Germinal center (tissue), 1 donor: ENCODE results near the gene PRKAA1.

ENCODE experiments used
- DNase-seq: peaks from one replicate; pipeline ENCODE4 v3.0.0; 2012; ENCODE audit warnings: mixed read lengths, low spot score

The PRKAA1 gene

GRCh38 chr5:40798012-40798800 is at the start of gene PRKAA1:
Gene PRKAA1, minus strand, starts transcription at chr5:40798374. Its CDS starts 185 bp downstream, at chr5:40798189.
- DNase-seq: peak; percentile 89

- DNase-seq: no peak
Measured at GRCh38 chr5:40847525-40847924, 49.4 kb upstream of the PRKAA1 start.

DNA sequence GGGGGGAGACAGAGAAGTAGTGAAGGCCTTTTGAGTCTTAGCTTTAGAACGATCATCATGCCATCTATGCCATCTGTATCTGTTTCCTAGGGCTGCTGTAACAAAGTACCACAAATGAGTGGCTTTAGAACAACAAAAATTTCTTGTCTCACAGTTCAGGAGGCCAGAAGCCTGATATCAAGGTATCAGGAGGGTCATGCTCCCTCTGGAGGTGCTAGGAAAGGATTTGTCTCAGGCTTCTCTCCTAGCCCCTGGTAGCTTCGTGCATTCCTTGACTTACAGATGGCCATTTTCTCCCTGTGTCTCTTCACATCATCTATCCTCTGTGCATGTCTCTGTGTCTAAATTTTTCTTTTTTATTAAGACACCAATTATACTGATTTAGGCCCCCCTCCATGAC is 48.2 kb upstream of the PRKAA1 start:
- DNase-seq: no peak

DNA sequence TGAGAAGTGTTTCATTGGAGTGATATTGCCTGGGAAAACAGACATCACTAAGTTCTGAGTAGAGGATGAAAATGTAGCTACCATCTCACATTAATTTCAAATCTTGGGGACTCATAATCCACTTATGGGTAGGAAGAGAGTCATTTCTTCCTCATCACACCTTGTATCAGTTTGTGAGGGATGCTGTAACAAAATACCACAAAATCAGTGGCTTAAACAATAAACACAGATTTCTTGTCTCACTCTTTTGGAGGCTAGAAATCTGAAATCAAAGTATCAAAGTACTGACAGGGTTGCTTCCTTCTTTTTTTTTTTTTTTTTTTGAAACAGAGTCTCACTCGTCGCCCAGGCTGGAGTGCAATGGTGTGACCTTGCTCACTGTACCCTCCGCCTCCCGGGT is 46.4 kb upstream of the PRKAA1 start:
- DNase-seq: no peak

DNA sequence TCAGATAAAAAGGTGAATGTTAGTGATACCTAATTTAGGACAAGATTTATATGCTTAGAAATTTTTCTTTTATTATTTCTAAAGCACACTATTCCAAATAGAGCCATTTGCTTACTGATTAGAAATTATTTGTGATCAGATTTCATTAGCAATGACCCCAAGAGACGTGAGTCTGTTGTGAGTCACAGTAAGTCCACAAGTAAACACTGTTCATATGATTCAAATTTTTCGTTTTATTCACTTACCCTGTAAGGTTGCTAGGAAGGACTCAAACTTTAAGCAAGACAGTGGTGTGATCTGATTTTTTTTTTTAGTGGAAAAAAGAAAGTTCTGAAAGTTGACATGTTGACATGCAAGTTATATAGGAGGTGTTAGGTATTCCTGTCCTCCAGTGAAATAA is 44.2 kb upstream of the PRKAA1 start:
- no peak for DNase-seq

- DNase-seq: no peak
Measured at GRCh38 chr5:40841068-40841805, 43.1 kb upstream of the PRKAA1 start, which contains the start of gene CARD6. Gene CARD6, plus strand, starts transcription at chr5:40841367. Its CDS starts 16 bp downstream, at chr5:40841383.

GRCh38 chr5:40838086-40838485 is 39.9 kb upstream of the PRKAA1 start:
- no peak for DNase-seq

DNA sequence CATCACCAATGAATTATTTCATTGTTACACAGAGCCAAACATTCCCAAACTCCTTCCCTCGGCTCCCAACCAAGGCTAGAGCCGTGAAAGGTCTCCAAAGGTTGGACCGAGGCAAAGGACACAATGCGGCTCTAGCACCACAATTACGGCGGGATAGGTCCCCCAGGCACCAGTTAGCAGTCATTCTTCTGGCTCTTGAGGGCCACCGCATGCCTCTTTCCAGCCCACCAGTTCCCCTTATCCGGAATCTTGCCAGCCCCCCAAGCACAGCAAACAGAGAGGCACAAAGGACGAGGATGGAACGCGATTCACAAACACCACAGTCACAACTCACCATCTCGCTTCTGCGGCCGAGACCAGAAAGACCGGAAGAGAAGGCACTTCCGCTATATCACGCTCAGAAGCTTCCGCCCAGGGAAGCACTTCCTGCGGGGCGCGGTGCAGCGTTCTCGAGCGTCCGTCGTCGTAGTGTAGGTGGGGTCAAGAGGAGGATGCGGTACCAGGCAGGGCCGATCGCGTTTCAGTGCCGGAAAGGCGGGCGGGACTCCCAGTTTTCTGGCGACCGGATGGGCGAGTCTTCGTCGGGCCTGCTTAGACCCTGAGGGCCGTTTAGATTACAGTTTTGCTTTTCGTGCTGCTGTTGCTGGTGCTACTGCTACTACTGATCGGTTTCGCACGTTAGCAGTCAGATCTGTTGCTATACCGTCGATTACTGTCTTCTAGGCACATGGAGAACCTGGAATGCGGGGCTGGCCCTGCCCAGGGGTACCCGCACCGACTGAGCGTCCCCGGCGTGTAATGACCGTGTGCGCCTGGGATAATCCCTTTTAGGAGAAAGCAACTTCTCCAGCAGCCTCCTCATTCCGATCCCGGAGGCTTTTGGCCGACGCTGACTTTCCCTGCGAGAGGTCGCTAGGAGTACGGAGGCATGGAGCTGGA is 36.9 kb upstream of the PRKAA1 start, which contains the start of gene RPL37:
RPL37 (minus strand) TSS at position 374 of the 939 bp plus-strand sequence; CDS start at position 337, 37 bp downstream.
- peak; percentile 92 for DNase-seq

DNA sequence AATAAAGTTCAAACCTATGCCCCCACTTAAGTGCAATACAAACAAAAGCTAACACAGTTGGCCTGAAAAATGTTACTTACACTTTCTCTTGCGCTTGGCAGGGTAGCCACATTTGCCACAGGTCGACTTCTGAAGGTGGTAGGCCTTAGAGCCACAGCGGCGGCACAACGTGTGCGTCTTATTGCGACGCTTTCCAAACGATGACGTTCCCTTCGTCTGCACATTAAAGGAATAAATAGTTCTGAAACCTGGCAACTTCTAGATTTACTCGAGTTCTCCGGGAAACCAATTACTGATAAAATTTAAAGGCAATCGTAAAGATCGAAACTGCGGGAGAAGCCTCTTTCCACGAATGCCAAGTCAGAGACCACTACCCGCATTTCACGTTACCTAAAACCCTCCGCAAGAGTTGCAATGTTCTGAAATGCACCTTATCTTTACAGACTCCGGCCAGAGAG is 36.2 kb upstream of the PRKAA1 start:
- peak; percentile 10 for DNase-seq

- DNase-seq: no peak
Measured at GRCh38 chr5:40833712-40834229, 35.6 kb upstream of the PRKAA1 start.

DNA sequence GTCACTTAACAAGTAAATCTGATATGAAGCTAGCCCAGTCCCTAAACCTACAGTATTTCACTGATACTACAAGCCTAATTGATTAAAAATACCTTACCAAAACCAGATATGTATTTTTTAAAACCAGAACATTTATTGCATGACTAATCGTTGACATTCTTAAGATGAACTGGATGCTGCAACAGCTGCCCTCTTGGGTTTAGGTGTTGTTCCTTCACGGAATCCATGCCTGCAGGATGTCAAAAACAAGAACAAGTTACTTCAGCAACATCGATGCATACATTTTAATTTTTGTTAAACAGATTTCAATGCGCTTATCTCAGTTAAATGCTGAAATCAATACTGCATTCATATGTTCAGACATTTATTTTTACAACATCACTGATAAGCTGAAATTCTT is 34.2 kb upstream of the PRKAA1 start:
- no peak for DNase-seq

DNA sequence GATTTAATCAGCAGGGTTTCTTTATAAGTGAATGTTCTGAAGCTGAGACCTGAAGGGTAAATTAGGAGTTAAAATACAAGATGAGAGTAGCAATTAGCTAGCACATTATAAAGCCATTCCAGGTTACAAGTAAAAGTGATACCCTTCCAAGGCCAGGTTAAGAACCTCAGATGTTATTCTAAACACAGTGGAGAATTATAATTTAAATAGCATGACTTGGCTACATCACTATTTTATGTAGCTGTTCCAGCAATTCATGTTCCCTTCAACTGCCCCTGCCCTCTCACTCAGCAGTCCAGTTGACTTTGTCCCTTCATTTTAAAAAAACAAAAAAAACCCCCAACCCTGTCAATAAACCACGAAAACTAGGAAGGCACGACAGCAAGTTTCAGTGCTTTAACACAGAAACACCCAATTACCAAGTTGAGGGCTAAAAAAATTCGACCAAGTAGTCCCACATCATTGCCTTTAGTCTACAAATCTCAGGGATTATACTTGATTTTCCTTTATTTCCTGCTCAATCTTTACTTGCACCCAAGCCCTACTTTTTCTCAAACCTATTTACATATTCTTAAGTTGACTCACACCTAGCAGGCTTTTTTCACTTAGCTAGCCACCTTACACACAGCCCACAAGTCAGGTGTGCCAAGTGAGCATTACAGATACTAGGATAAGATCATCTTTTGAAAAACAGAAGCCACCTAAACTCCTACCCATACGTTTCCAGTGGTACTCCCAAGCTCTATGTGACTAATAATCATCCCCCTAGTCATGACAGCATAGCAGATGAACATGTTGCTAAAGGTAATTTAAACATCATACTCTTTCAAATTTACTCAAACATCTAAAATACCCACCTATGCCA is 33.4 kb upstream of the PRKAA1 start:
- no peak for DNase-seq

- no peak for DNase-seq
Measured at GRCh38 chr5:40829748-40830533, 31.8 kb upstream of the PRKAA1 start.

DNA sequence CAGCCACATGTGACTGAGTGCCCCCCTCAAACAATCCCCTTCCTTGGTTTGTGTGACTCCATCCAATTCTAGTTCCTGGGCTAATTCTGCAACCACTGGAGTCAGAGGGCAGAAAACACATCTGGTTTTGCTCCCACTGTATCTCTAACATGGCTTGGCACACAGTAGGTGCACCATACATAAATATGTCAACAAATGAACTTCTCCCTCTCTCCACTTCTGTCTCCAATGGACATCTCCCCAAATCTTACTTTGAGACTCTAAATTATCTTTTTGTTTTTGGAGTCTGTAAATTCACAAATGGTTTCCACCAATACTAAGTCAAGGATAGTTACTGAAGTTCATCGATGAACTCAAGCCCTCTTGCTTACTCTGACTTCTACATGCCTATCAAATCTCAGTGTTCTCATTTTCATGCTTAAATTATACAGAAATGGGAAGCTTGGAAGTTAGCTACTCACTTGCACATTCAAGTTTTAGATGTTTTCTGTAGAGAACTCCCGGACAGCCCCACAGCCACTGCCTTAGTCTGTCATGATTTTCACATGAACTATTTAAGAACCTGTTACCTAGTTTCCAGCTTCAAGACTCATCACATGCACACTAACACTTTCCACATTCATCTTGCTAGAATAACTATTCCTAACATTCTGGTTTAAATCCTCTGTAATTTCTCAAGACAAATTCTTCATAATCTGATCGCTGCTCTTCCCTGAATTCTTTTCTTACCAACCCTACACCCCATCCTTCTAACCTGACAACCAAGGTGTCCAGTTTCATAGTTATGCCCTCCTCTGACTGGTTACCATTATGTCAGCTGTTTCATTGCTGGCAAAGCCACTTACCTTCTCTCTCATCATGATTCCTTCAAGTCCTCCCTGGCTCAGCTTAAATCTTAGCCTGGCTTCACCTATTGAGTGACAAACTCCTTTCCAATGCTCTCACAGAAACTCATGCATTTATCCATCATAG is 30.8 kb upstream of the PRKAA1 start:
- DNase-seq: no peak

DNA sequence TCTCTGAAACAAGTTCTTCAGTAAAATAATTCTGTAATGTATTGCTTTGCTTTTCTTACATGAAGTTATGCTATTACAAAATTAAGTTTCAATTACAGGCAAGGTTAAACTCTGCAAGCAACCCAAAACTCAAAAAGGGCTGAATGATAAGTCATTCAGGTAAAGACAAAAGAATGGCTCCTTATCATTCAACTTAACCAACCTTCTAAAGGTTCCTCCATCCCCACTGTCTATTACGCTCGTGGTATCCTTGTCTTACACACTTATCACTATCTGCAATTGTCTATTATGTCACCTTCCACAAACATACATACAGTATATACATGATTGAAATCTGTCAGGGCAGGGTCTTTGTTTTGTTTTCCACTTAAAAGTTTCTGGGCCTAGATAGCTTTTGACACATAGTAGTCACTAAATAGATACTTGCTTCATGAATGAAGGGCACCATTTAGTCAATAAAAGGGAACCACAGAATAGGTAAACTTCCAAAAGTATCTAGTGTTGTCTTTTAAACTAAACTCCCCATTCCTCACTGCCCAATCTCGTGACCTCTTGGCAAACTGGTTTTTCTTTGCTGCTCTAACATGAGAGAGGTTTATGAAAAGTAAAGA is 30.0 kb upstream of the PRKAA1 start:
- DNase-seq: no peak

- no peak for DNase-seq
Measured at GRCh38 chr5:40827188-40827977, 29.2 kb upstream of the PRKAA1 start.

- DNase-seq: no peak
Measured at GRCh38 chr5:40826489-40827187, 28.5 kb upstream of the PRKAA1 start.
